H1 (cell line): ENCODE data around the gene VAV2. TPM values are rescaled to one million over a fixed set of nuclear protein-coding genes. Genes with fewer than 3 reads are reported as not detected.

ENCODE experiments used
- HDAC2 ChIP-seq, 2 experiments: fragments of 300-600 bp in 1 of 2; sonication (generic) in 1 of 2; IDR thresholded peaks; 2 replicates each; pipeline ENCODE4 v1.6.1; 2011 to 2012; ENCODE audit warnings: low read depth in 2 of 2, low read length in 2 of 2, mild to moderate bottlenecking in 2 of 2, moderate library complexity in 2 of 2, borderline replicate concordance in 1 of 2, inconsistent platforms in 1 of 2
- polyA plus RNA-seq, 7 experiments: library from polyadenylated mRNA; depleted of rRNA in 3 of 7; stranded (reverse) in 5 of 7; unstranded in 2 of 7; fragments of >200 nt in 5 of 7; fragments of 200-250 nt in 2 of 7; gene quantifications; 1 replicate in 5 of 7; 2 replicates in 1 of 7; 4 replicates in 1 of 7; pipeline versions ENCODE4 v1.2.1 to v1.2.3, GENCODE V29; 2011 to 2013; ENCODE audit warnings: missing spikeins in 2 of 7, mixed read lengths in 2 of 7
- total RNA-seq: library from RNA; stranded (reverse); fragmentation: NEBNext Ultra II Directional; extraction: Animal tissue kit (Norgen Biotek cat#: 25700); gene quantifications from 2 replicates; pipeline ENCODE4 v1.2.1, GENCODE V29; 2021

Gene VAV2
- total and polyA plus RNA-seq, 2 of the 8 experiments (the other 6 are each of a cell fraction or from before 2014, with no cell fraction given) = 13.6 to 37.6 TPM

DNA sequence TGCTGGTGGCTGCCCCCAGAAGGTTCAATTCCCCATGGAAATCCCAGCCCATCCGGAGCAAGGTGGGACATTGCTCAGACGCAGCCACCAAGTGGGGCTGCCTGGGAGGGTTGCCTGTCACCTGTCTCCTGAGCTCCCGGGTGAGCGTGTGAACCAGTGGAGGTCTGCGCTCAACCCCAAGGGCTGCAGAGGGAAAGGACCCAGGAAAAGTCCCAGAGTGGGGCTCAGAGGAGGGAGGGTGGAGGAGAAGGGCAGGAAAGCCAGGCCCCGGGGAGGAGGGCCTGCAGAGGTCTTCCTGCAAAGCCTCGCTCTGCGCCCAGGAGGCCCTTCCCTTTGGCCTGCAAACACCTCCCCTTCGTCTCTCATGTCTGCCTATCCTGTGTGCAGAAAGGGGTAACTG lies 134.5 kb downstream of the VAV2 start (continued):
- TF ChIP-seq HDAC2 (IDR thresholded peaks at IDR 0.05; ENCODE audit: borderline replicate concordance in 1 of 2, low read depth in 2 of 2, low read length in 2 of 2) = no peak
